Gastrocnemius medialis (tissue), 4 donors: ENCODE measurements around the gene XXYLT1.

ENCODE experiments used
- CTCF ChIP-seq, 5 experiments: fragments of 450-650 bp in 3 of 5; fragments of 200-600 bp in 2 of 5; sonication (generic) in 2 of 5; IDR thresholded peaks in 4 of 5; conservative IDR thresholded peaks in 1 of 5; 1 replicate in 4 of 5; 2 replicates in 1 of 5; pipeline ENCODE4 v1.5.1; 2016 to 2019; ENCODE audit warnings: antibody characterized with exemption in 5 of 5, mild to moderate bottlenecking in 3 of 5, moderate library complexity in 3 of 5
- POLR2A ChIP-seq, 2 donors: fragments of 450-650 bp; IDR thresholded peaks; one replicate each; pipeline ENCODE4 v1.6.1; 2017; ENCODE audit warnings: antibody characterized with exemption in 2 of 2, mild to moderate bottlenecking in 2 of 2, moderate library complexity in 2 of 2

- TF ChIP-seq CTCF (IDR thresholded peaks at IDR 0.05 in 4 of 5, conservative IDR thresholded peaks at IDR 0.05 in 1 of 5): no peak
- TF ChIP-seq POLR2A (IDR thresholded peaks at IDR 0.05): no peak
Measured at GRCh38 chr3:195221015-195221853, 49.7 kb downstream of the XXYLT1 start.
